MCF 10A (cell line): ENCODE data around the gene LYSMD1. TPM values are rescaled to one million over a fixed set of nuclear protein-coding genes. Genes with fewer than 3 reads are reported as not detected.

Experiments
- Bru-seq: library from RNA; stranded (reverse); fragments of 400-500 nt; gene quantifications from one replicate; lab custom pipeline; 2021; lab: Mats Ljungman, UMichigan
- BruChase-seq, 2 experiments: library from RNA; stranded (reverse); fragments of 400-500 nt; gene quantifications; one replicate each; lab custom pipeline; 2021; lab: Mats Ljungman, UMichigan
- BruUV-seq: library from RNA; stranded (reverse); fragments of 400-500 nt; replicated peaks from 2 replicates; lab custom pipeline; 2021; lab: Mats Ljungman, UMichigan
- CTCF ChIA-PET: fragments of 300-600 bp; sonication (Branson Sonifier 250); formaldehyde crosslinking; extraction: SDS; loops from one replicate; lab custom pipeline; 2021; ENCODE audit warnings: antibody characterized with exemption, inconsistent platforms; lab: Yijun Ruan, JAX
- POLR2A ChIA-PET: fragments of 300-600, 350-650 bp; sonication (Branson Sonifier 250); formaldehyde crosslinking; extraction: SDS; loops from one replicate; lab custom pipeline; 2020; ENCODE audit warnings: antibody characterized with exemption, inconsistent platforms; lab: Yijun Ruan, JAX
- DNase-seq: peaks from one replicate; pipeline ENCODE4 v3.0.0-alpha.2; 2018; ENCODE audit not compliant: unreplicated experiment
- H3K27ac Mint-ChIP-seq: one replicate; pipeline ENCODE4 v1.8.0; 2022; ENCODE audit warnings: mild to moderate bottlenecking, low read depth, mixed read lengths; ENCODE audit not compliant: unreplicated experiment
- H3K27me3 Mint-ChIP-seq: one replicate; pipeline ENCODE4 v1.8.0; 2022; ENCODE audit warnings: mixed read lengths; ENCODE audit not compliant: insufficient read depth, unreplicated experiment
- H3K36me3 Mint-ChIP-seq: one replicate; pipeline ENCODE4 v1.8.0; 2022; ENCODE audit warnings: mild to moderate bottlenecking, moderate library complexity, mixed read lengths; ENCODE audit not compliant: insufficient read depth, unreplicated experiment
- H3K4me1 Mint-ChIP-seq: one replicate; pipeline ENCODE4 v1.8.0; 2022; ENCODE audit warnings: mixed read lengths; ENCODE audit not compliant: insufficient read depth, unreplicated experiment
- H3K4me3 Mint-ChIP-seq: one replicate; pipeline ENCODE4 v1.8.0; 2022; ENCODE audit warnings: mild to moderate bottlenecking, moderate library complexity, mixed read lengths; ENCODE audit not compliant: unreplicated experiment
- H3K9me3 Mint-ChIP-seq: one replicate; pipeline ENCODE4 v1.8.0; 2022; ENCODE audit warnings: mixed read lengths; ENCODE audit not compliant: unreplicated experiment
- intact Hi-C: fragments of 100-400 bp; cut with micrococcal nuclease; formaldehyde crosslinking; loops from 2 replicates; pipeline ENCODE4 v1.14.1; 2022
- long read RNA-seq: library from polyadenylated mRNA; stranded (forward); transcript quantifications from one replicate; pipeline ENCODE4 v2.0.0, GENCODE V29; 2022
- total RNA-seq: library from RNA; stranded (reverse); gene quantifications from 2 replicates; pipeline ENCODE4 v1.2.3, GENCODE V29; 2022
- TF ChIP-seq, protein P1 (sequence below): fragments of 200-600 bp; IDR thresholded peaks from one replicate; pipeline ENCODE4 v1.8.0; 2022; ENCODE audit warnings: antibody characterized with exemption, mild to moderate bottlenecking; ENCODE audit not compliant: unreplicated experiment

Gene LYSMD1
- total RNA-seq (14.4 and 22.3 TPM in 2 replicates), Bru-seq, nascent RNA (percentile 74 among the genes with signal in this experiment), BruChase-seq, experiment 1, labeled RNA remaining after a 6-hour chase (percentile 92 among the genes with signal in this experiment), BruChase-seq, experiment 2, labeled RNA remaining after a 2-hour chase (percentile 93 among the genes with signal in this experiment)
- long read RNA-seq: 0 reads

DNA sequence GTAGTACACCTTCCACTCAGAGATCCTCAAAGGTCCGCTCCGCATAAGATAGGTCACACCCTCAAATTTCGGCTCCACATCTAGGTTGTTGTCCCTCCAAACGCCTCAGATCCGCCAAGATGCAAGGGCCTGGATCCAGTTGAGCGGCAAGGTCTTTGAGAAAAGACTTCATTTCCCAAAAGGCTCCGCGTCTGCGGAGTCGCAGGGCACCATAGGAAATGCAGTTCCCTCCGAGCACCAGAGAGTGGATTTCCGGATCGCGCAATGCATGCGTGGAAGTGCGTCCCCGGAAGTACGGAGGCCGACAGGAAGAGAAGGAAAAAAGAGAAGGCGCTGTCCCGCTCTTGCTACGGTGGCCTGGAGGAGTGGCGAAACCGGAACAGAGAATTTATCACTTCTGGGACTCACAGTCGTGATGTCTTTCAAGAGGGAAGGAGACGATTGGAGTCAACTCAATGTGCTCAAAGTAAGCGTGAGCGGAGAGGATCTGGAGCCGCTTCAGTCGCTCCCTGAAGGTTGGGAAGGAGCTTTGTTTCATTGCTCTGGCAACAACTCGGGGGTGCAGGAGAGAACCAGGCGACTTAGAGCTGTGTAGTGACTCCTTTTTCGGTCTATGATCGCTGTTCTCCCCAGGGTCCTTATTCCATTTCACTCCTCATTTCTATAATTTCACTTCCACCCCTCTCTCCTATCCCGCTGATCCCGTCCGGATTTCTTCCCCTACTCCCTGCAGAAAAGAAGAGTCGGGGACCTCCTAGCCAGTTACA lies at the start of gene LYSMD1, which contains the start of gene SCNM1:
LYSMD1 (minus strand) TSS at position 165 of the 767 bp plus-strand sequence. CDS start 644 bp downstream, outside the sequence.
SCNM1 (plus strand) TSS at position 407 of the 767 bp plus-strand sequence; CDS start at position 416, 9 bp downstream.
- TSS peak; percentile 72 for BruUV-seq
- no peaks in the 10 kb centered on the region for H3K9me3 Mint-ChIP-seq
- H3K27ac Mint-ChIP-seq: peak within 1 kb of the TSS; percentile 97
- TF ChIP-seq, protein P1, sequence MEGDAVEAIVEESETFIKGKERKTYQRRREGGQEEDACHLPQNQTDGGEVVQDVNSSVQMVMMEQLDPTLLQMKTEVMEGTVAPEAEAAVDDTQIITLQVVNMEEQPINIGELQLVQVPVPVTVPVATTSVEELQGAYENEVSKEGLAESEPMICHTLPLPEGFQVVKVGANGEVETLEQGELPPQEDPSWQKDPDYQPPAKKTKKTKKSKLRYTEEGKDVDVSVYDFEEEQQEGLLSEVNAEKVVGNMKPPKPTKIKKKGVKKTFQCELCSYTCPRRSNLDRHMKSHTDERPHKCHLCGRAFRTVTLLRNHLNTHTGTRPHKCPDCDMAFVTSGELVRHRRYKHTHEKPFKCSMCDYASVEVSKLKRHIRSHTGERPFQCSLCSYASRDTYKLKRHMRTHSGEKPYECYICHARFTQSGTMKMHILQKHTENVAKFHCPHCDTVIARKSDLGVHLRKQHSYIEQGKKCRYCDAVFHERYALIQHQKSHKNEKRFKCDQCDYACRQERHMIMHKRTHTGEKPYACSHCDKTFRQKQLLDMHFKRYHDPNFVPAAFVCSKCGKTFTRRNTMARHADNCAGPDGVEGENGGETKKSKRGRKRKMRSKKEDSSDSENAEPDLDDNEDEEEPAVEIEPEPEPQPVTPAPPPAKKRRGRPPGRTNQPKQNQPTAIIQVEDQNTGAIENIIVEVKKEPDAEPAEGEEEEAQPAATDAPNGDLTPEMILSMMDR: no peak
- H3K36me3 Mint-ChIP-seq: peaks cover 40% of the 10 kb centered on the region
- peak; percentile 100 for DNase-seq
- H3K4me3 Mint-ChIP-seq: peak within 1 kb of the TSS; percentile 87
- CTCF ChIA-PET: interaction anchor here (0.5 to 2.4 kb wide), 7 partner anchors 9 to 142 kb away, joined by 3 to 12 read pairs (median 4); partner anchors contain the start of genes TNFAIP8L2 and VPS72
- no peaks in the 10 kb centered on the region for H3K27me3 Mint-ChIP-seq
- intact Hi-C loops: no loop called here
- POLR2A ChIA-PET: interaction anchor here (0.6 to 4.8 kb wide), 40 partner anchors 8 to 792 kb away, joined by 3 to 91 read pairs (median 4); partner anchors contain the start of genes C1orf56, MINDY1, PI4KB and PIP5K1A
- peaks cover 25% of the 10 kb centered on the region for H3K4me1 Mint-ChIP-seq

- TF ChIP-seq, protein P1: no peak
- DNase-seq: no peak
- H3K4me1 Mint-ChIP-seq: peaks cover 12% of the 10 kb centered on the region
- H3K4me3 Mint-ChIP-seq: no peak overlapping the region
- H3K27ac Mint-ChIP-seq: peak overlapping the region; percentile 33
- ChIA-PET POLR2A (interaction anchor here (1.2 kb wide), 1 partner anchor 14 kb away, joined by 3 read pairs; no protein-coding TSS in a partner anchor), CTCF (interaction anchor here (1.0 to 2.8 kb wide), 4 partner anchors 10 to 38 kb away, joined by 3 to 6 read pairs (median 3); no protein-coding TSS in a partner anchor)
- BruUV-seq: no TSS peak
- peaks cover 95% of the 10 kb centered on the region for H3K36me3 Mint-ChIP-seq
- no peaks in the 10 kb centered on the region for H3K9me3 Mint-ChIP-seq
- H3K27me3 Mint-ChIP-seq: no peaks in the 10 kb centered on the region
- intact Hi-C loops: no loop called here
These were observed 47.9 kb upstream of the LYSMD1 start for GRCh38 chr1:151213560-151213959.

DNA sequence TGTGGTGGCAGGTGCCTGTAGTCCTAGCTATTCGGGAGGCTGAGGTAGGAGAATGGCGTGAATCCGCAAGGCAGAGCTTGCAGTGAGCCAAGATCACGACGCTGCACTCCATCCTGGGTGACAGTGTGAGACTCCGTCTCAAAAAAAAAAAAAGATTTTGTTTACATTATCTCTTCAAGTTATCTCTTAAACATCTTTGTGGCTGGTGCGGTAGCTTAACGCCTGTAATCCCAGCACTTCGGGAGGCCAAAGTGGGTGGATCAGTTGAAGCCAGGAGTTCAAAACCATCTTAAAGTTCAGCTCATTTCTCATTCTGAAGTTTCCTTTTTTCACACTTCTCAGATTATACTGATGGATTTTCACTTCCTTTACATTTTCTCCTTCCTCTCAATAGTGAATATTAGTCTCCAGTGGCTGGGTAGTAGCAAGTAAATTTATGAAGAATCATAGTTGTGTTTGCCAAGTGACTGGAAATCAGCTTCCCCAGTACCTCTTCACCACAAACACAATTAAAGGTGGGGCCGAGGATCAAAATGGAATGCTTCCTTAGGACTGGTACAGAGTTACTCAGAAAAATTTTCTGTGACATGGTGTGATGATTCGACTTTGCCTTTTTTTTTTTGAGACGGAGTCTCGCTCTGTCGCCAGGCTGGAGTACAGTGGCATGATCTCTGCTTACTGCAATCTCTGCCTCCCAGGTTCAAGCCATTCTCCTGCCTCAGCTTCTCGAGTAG lies 46.4 kb upstream of the LYSMD1 start:
- Mint-ChIP-seq H3K4me3 (no peak overlapping the region), H3K27ac (no peak overlapping the region), H3K4me1 (peaks cover 12% of the 10 kb centered on the region), H3K36me3 (peaks cover 96% of the 10 kb centered on the region), H3K9me3 (no peaks in the 10 kb centered on the region), H3K27me3 (no peaks in the 10 kb centered on the region)
- no peak for DNase-seq
- CTCF ChIA-PET: interaction anchor here (0.6 to 2.8 kb wide), 6 partner anchors 8 to 40 kb away, joined by 3 to 6 read pairs (median 3); no protein-coding TSS in a partner anchor
- BruUV-seq: no TSS peak
- intact Hi-C loops: no loop called here
- POLR2A ChIA-PET: interaction anchor here (0.6 to 1.5 kb wide), 14 partner anchors 8 to 909 kb away, joined by 3 to 5 read pairs (median 3); partner anchors contain the start of genes PIP5K1A and PSMD4
- TF ChIP-seq, protein P1: no peak
